Parathyroid adenoma (tissue), 2 donors: ENCODE measurements around the gene SDK2.

Source experiments
- H2AFZ ChIP-seq: fragments of 300-600 bp; sonication (generic); one replicate; pipeline ENCODE4 v1.7.0; 2017; ENCODE audit warnings: antibody characterized with exemption, mild to moderate bottlenecking
- H3K27ac ChIP-seq: fragments of 300-600 bp; sonication (generic); one replicate; pipeline ENCODE4 v1.7.0; 2017
- H3K27me3 ChIP-seq: fragments of 300-600 bp; sonication (generic); one replicate; pipeline ENCODE4 v1.7.0; 2017; ENCODE audit warnings: low read length; ENCODE audit not compliant: control insufficient read depth, insufficient read depth
- H3K36me3 ChIP-seq: fragments of 300-600 bp; sonication (generic); one replicate; pipeline ENCODE4 v1.7.0; 2017; ENCODE audit warnings: low read length; ENCODE audit not compliant: control insufficient read depth, insufficient read depth
- H3K4me1 ChIP-seq: fragments of 300-600 bp; sonication (generic); one replicate; pipeline ENCODE4 v1.7.0; 2017; ENCODE audit warnings: control low read depth
- H3K4me2 ChIP-seq: fragments of 300-600 bp; sonication (generic); one replicate; pipeline ENCODE4 v1.7.0; 2017; ENCODE audit warnings: low read length
- H3K4me3 ChIP-seq: fragments of 300-600 bp; sonication (generic); one replicate; pipeline ENCODE4 v1.7.0; 2017; ENCODE audit warnings: low read depth, low read length
- H3K79me2 ChIP-seq: fragments of 300-600 bp; sonication (generic); one replicate; pipeline ENCODE4 v1.7.0; 2017; ENCODE audit warnings: control low read depth
- H3K9ac ChIP-seq: fragments of 300-600 bp; sonication (generic); one replicate; pipeline ENCODE4 v1.7.0; 2017; ENCODE audit warnings: mild to moderate bottlenecking
- H3K9me3 ChIP-seq: fragments of 300-600 bp; sonication (generic); one replicate; pipeline ENCODE4 v1.7.0; 2017; ENCODE audit warnings: low read length; ENCODE audit not compliant: control insufficient read depth
- TF ChIP-seq, protein P1 (sequence below): fragments of 300-600 bp; sonication (generic); IDR thresholded peaks from one replicate; pipeline ENCODE4 v1.7.0; 2017; ENCODE audit warnings: antibody characterized with exemption, mild to moderate bottlenecking
- donor health status: primary hyperparathyroidism.

SDK2 gene

GRCh38 chr17:73595479-73595878 lies 48.8 kb downstream of the SDK2 start:
- H3K79me2 ChIP-seq, result no peaks in the 10 kb centered on the region
- no peaks in the 10 kb centered on the region for H3K36me3 ChIP-seq
- H3K4me1 ChIP-seq, result no peaks in the 10 kb centered on the region
- H3K27me3 ChIP-seq, result no peaks in the 10 kb centered on the region
- H2AFZ ChIP-seq, result no peak overlapping the region
- H3K4me2 ChIP-seq, result no peak overlapping the region
- H3K27ac ChIP-seq, result no peak overlapping the region
- H3K4me3 ChIP-seq, result no peak overlapping the region
- no peak overlapping the region for H3K9ac ChIP-seq
- TF ChIP-seq, protein P1, sequence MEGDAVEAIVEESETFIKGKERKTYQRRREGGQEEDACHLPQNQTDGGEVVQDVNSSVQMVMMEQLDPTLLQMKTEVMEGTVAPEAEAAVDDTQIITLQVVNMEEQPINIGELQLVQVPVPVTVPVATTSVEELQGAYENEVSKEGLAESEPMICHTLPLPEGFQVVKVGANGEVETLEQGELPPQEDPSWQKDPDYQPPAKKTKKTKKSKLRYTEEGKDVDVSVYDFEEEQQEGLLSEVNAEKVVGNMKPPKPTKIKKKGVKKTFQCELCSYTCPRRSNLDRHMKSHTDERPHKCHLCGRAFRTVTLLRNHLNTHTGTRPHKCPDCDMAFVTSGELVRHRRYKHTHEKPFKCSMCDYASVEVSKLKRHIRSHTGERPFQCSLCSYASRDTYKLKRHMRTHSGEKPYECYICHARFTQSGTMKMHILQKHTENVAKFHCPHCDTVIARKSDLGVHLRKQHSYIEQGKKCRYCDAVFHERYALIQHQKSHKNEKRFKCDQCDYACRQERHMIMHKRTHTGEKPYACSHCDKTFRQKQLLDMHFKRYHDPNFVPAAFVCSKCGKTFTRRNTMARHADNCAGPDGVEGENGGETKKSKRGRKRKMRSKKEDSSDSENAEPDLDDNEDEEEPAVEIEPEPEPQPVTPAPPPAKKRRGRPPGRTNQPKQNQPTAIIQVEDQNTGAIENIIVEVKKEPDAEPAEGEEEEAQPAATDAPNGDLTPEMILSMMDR, result no peak
- H3K9me3 ChIP-seq, result no peaks in the 10 kb centered on the region

- Histone ChIP-seq H3K27me3 (no peaks in the 10 kb centered on the region), H3K36me3 (no peaks in the 10 kb centered on the region), H3K27ac (no peak overlapping the region), H3K4me3 (no peak overlapping the region), H2AFZ (no peak overlapping the region), H3K4me1 (no peaks in the 10 kb centered on the region), H3K4me2 (no peak overlapping the region), H3K9me3 (no peaks in the 10 kb centered on the region), H3K9ac (no peak overlapping the region), H3K79me2 (no peaks in the 10 kb centered on the region)
- TF ChIP-seq, protein P1, result no peak
Observed at GRCh38 chr17:73595068-73595467, 49.2 kb downstream of the SDK2 start.

DNA sequence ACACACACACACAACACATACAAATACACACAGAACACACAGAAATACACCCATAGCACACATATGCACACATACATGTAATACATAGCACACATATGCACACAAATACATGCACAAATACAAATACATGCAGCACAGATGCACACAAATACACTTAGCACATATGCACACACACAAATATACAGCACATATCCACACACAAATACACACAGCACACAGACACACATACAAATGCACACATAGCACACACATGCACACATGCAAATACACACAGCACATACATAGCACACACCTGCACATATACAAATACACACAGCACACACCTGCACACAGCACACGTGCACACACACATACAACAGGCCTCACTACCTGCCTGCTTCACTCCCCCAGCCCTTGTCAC lies 49.6 kb downstream of the SDK2 start:
- no peaks in the 10 kb centered on the region for H3K79me2 ChIP-seq
- H3K36me3 ChIP-seq, result no peaks in the 10 kb centered on the region
- TF ChIP-seq, protein P1, result no peak
- no peak overlapping the region for H3K4me3 ChIP-seq
- H3K9me3 ChIP-seq, result no peaks in the 10 kb centered on the region
- H3K4me2 ChIP-seq, result no peak overlapping the region
- no peaks in the 10 kb centered on the region for H3K27me3 ChIP-seq
- H3K9ac ChIP-seq, result no peak overlapping the region
- no peak overlapping the region for H2AFZ ChIP-seq
- H3K27ac ChIP-seq, result no peak overlapping the region
- no peaks in the 10 kb centered on the region for H3K4me1 ChIP-seq

DNA sequence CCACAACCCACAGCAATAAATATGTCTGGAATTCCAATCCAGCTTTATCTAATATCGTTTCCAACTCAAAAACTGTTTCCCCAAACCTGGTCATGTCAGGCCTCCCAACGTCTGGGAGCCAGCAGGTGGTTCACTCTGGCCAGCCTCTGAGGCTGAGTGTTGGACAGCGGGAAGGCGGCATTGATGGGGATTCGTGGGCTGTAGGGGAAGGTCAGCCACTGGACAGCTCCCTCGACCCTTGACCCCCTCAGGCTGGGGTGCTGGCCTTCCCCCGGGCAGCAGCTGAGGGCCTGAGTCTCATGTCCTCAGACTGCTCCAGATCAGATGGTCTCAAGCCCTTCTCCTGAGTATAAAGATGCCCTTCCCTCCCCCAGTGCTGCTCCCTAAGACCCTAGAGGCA lies 50.2 kb downstream of the SDK2 start:
- no peaks in the 10 kb centered on the region for H3K79me2 ChIP-seq
- H3K4me1 ChIP-seq, result no peaks in the 10 kb centered on the region
- H2AFZ ChIP-seq, result no peak overlapping the region
- H3K4me3 ChIP-seq, result no peak overlapping the region
- no peaks in the 10 kb centered on the region for H3K27me3 ChIP-seq
- H3K4me2 ChIP-seq, result no peak overlapping the region
- no peaks in the 10 kb centered on the region for H3K9me3 ChIP-seq
- H3K36me3 ChIP-seq, result no peaks in the 10 kb centered on the region
- TF ChIP-seq, protein P1, result no peak
- H3K27ac ChIP-seq, result no peak overlapping the region
- H3K9ac ChIP-seq, result no peak overlapping the region

- Histone ChIP-seq H3K27ac (no peak overlapping the region), H3K36me3 (no peaks in the 10 kb centered on the region), H3K27me3 (no peaks in the 10 kb centered on the region), H3K4me3 (no peak overlapping the region), H3K79me2 (no peaks in the 10 kb centered on the region), H2AFZ (no peak overlapping the region), H3K4me2 (no peak overlapping the region), H3K9me3 (no peaks in the 10 kb centered on the region), H3K9ac (no peak overlapping the region), H3K4me1 (no peaks in the 10 kb centered on the region)
- TF ChIP-seq, protein P1, result no peak
Observed at GRCh38 chr17:73593249-73593965, 50.8 kb downstream of the SDK2 start.
